ENCODE results near the gene THRSP. TPM values are rescaled to one million over a fixed set of nuclear protein-coding genes. Genes with fewer than 3 reads are reported as not detected.

Gene THRSP
- total and polyA plus RNA-seq, 2 experiments from 2014 or later, result not detected

DNA sequence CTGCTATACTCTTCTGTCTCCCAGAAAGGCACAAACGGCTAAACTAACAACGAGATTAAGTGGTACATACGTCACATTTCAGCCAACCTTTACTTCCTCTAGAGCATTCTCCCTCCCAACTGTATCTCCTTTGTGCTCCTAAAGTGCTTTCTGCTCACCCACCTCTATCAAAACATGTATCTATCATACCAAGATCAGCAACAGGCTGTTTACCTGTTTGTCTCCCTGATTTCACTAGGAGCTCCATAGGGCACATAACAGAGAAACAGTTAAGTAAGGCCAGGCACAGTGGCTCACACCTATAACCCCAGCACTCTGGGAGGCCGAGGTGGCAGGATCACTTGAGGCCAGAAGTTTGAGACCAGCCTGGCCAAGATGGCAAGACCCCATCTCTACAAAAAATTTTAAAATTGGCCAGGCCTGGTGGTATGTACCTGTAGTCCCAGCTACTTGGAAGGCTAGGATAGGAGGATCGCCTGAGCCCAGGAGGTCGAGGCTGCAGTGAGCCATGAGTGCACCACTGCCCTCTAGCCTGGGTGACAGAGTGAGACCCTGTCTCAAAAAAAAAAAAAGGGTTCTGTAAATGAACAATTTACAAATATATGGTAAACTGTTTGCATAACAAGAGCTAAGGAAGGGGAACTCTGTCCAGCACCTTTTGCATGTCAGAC lies 13.2 kb downstream of the THRSP start:
- Histone ChIP-seq H2AFZ (no peak overlapping the region), H3K4me2 (no peak overlapping the region), H3K4me3 (no peak overlapping the region), H3F3A (replicated peaks; ENCODE audit: low read depth) (0 out of 2 replicates have a peak, but pooled peaks cover 8% of the 10 kb centered on the region), H3K27ac (ENCODE audit: low read depth) (no peak overlapping the region), H3K4me1 (ENCODE audit: insufficient read depth) (peaks cover 3% of the 10 kb centered on the region; the same call in 1 of the 2 replicates), H3K36me3 (ENCODE audit: insufficient read depth) (0 out of 2 replicates have a peak, but pooled peaks cover under 1% of the 10 kb centered on the region), H4K20me1 (replicated peaks; ENCODE audit: insufficient read depth) (peaks cover 30% of the 10 kb centered on the region), H3K79me2 (replicated peaks; ENCODE audit: insufficient read depth) (peaks cover 67% of the 10 kb centered on the region), H3K9me2 (ENCODE audit: insufficient read depth) (0 out of 2 replicates have a peak, but pooled peaks cover 4% of the 10 kb centered on the region), H3K27me3 (ENCODE audit: insufficient read depth) (no peaks in the 10 kb centered on the region)
- H3K9me3 Mint-ChIP-seq, result no peaks in the 10 kb centered on the region
- H3K36me3 Mint-ChIP-seq (ENCODE audit: low read depth), result peaks cover 7% of the 10 kb centered on the region; the same call in 2 of the 3 replicates
- H3K4me1 Mint-ChIP-seq, result peaks cover 9% of the 10 kb centered on the region
- TF ChIP-seq, protein P1, sequence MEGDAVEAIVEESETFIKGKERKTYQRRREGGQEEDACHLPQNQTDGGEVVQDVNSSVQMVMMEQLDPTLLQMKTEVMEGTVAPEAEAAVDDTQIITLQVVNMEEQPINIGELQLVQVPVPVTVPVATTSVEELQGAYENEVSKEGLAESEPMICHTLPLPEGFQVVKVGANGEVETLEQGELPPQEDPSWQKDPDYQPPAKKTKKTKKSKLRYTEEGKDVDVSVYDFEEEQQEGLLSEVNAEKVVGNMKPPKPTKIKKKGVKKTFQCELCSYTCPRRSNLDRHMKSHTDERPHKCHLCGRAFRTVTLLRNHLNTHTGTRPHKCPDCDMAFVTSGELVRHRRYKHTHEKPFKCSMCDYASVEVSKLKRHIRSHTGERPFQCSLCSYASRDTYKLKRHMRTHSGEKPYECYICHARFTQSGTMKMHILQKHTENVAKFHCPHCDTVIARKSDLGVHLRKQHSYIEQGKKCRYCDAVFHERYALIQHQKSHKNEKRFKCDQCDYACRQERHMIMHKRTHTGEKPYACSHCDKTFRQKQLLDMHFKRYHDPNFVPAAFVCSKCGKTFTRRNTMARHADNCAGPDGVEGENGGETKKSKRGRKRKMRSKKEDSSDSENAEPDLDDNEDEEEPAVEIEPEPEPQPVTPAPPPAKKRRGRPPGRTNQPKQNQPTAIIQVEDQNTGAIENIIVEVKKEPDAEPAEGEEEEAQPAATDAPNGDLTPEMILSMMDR (conservative IDR thresholded peaks at IDR 0.05; ENCODE audit: low read depth in 2 of 2), result no peak
- TF ChIP-seq, protein P2, sequence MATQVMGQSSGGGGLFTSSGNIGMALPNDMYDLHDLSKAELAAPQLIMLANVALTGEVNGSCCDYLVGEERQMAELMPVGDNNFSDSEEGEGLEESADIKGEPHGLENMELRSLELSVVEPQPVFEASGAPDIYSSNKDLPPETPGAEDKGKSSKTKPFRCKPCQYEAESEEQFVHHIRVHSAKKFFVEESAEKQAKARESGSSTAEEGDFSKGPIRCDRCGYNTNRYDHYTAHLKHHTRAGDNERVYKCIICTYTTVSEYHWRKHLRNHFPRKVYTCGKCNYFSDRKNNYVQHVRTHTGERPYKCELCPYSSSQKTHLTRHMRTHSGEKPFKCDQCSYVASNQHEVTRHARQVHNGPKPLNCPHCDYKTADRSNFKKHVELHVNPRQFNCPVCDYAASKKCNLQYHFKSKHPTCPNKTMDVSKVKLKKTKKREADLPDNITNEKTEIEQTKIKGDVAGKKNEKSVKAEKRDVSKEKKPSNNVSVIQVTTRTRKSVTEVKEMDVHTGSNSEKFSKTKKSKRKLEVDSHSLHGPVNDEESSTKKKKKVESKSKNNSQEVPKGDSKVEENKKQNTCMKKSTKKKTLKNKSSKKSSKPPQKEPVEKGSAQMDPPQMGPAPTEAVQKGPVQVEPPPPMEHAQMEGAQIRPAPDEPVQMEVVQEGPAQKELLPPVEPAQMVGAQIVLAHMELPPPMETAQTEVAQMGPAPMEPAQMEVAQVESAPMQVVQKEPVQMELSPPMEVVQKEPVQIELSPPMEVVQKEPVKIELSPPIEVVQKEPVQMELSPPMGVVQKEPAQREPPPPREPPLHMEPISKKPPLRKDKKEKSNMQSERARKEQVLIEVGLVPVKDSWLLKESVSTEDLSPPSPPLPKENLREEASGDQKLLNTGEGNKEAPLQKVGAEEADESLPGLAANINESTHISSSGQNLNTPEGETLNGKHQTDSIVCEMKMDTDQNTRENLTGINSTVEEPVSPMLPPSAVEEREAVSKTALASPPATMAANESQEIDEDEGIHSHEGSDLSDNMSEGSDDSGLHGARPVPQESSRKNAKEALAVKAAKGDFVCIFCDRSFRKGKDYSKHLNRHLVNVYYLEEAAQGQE (IDR thresholded peaks at IDR 0.05; ENCODE audit: unreplicated experiment), result no peak
- no peak for TF ChIP-seq ZNF114 (CRISPR knock-in tag; IDR thresholded peaks at IDR 0.05)
- no peak for TF ChIP-seq JUNB (IDR thresholded peaks at IDR 0.05; ENCODE audit: unreplicated experiment)
- TF ChIP-seq STAT1 (IDR thresholded peaks at IDR 0.05; ENCODE audit: unreplicated experiment), result no peak
- TF ChIP-seq POLR2AphosphoS5 (IDR thresholded peaks at IDR 0.05; ENCODE audit: low read depth), result no peak
- TF ChIP-seq EZH2phosphoT487 (IDR thresholded peaks at IDR 0.05; ENCODE audit: unreplicated experiment), result no peak
- TF ChIP-seq NANOG (IDR thresholded peaks at IDR 0.05; ENCODE audit: borderline replicate concordance), result no peak
- TF ChIP-seq, protein P3, sequence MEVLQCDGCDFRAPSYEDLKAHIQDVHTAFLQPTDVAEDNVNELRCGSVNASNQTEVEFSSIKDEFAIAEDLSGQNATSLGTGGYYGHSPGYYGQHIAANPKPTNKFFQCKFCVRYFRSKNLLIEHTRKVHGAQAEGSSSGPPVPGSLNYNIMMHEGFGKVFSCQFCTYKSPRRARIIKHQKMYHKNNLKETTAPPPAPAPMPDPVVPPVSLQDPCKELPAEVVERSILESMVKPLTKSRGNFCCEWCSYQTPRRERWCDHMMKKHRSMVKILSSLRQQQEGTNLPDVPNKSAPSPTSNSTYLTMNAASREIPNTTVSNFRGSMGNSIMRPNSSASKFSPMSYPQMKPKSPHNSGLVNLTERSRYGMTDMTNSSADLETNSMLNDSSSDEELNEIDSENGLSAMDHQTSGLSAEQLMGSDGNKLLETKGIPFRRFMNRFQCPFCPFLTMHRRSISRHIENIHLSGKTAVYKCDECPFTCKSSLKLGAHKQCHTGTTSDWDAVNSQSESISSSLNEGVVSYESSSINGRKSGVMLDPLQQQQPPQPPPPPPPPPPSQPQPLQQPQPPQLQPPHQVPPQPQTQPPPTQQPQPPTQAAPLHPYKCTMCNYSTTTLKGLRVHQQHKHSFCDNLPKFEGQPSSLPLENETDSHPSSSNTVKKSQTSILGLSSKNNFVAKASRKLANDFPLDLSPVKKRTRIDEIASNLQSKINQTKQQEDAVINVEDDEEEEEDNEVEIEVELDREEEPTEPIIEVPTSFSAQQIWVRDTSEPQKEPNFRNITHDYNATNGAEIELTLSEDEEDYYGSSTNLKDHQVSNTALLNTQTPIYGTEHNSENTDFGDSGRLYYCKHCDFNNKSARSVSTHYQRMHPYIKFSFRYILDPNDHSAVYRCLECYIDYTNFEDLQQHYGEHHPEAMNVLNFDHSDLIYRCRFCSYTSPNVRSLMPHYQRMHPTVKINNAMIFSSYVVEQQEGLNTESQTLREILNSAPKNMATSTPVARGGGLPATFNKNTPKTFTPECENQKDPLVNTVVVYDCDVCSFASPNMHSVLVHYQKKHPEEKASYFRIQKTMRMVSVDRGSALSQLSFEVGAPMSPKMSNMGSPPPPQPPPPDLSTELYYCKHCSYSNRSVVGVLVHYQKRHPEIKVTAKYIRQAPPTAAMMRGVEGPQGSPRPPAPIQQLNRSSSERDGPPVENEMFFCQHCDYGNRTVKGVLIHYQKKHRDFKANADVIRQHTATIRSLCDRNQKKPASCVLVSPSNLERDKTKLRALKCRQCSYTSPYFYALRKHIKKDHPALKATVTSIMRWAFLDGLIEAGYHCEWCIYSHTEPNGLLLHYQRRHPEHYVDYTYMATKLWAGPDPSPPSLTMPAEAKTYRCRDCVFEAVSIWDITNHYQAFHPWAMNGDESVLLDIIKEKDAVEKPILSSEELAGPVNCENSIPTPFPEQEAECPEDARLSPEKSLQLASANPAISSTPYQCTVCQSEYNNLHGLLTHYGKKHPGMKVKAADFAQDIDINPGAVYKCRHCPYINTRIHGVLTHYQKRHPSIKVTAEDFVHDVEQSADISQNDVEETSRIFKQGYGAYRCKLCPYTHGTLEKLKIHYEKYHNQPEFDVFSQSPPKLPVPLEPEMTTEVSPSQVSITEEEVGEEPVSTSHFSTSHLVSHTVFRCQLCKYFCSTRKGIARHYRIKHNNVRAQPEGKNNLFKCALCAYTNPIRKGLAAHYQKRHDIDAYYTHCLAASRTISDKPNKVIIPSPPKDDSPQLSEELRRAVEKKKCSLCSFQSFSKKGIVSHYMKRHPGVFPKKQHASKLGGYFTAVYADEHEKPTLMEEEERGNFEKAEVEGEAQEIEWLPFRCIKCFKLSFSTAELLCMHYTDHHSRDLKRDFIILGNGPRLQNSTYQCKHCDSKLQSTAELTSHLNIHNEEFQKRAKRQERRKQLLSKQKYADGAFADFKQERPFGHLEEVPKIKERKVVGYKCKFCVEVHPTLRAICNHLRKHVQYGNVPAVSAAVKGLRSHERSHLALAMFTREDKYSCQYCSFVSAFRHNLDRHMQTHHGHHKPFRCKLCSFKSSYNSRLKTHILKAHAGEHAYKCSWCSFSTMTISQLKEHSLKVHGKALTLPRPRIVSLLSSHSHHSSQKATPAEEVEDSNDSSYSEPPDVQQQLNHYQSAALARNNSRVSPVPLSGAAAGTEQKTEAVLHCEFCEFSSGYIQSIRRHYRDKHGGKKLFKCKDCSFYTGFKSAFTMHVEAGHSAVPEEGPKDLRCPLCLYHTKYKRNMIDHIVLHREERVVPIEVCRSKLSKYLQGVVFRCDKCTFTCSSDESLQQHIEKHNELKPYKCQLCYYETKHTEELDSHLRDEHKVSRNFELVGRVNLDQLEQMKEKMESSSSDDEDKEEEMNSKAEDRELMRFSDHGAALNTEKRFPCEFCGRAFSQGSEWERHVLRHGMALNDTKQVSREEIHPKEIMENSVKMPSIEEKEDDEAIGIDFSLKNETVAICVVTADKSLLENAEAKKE (CRISPR knock-in tag; IDR thresholded peaks at IDR 0.05), result no peak
- no peak for TF ChIP-seq EZH2 (IDR thresholded peaks at IDR 0.05; ENCODE audit: low read depth, unreplicated experiment)
- TF ChIP-seq CREB1 (CRISPR knock-in tag; IDR thresholded peaks at IDR 0.05; ENCODE audit: low read depth), result no peak
- TF ChIP-seq ZNF331 (CRISPR knock-in tag; IDR thresholded peaks at IDR 0.05; ENCODE audit: low read depth), result no peak
- TF ChIP-seq, protein P4, sequence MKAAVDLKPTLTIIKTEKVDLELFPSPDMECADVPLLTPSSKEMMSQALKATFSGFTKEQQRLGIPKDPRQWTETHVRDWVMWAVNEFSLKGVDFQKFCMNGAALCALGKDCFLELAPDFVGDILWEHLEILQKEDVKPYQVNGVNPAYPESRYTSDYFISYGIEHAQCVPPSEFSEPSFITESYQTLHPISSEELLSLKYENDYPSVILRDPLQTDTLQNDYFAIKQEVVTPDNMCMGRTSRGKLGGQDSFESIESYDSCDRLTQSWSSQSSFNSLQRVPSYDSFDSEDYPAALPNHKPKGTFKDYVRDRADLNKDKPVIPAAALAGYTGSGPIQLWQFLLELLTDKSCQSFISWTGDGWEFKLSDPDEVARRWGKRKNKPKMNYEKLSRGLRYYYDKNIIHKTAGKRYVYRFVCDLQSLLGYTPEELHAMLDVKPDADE (IDR thresholded peaks at IDR 0.05), result no peak
- no peak overlapping the region for H3K4me3 Mint-ChIP-seq
- DNase-seq (ENCODE audit: low spot score) (no peak), ATAC-seq (no peak)
- H3K27ac Mint-ChIP-seq, result no peak overlapping the region
- no peaks in the 10 kb centered on the region for H3K27me3 Mint-ChIP-seq (ENCODE audit: insufficient read depth, low read depth, poor library complexity)
